HG02852 (cell line): ENCODE results near the gene ZNF282.
"Not testable (repeated sequence)": the region's sequence is repeated elsewhere in the genome, so short reads cannot be mapped to it uniquely, and the experiment has no call there.

Experiments
- ATAC-seq: cut with Tn5 transposase; IDR thresholded peaks from one replicate; pipeline ENCODE4 v1.9.1; 2021; ENCODE audit warnings: mild to moderate bottlenecking, moderate library complexity; ENCODE audit not compliant: unreplicated experiment

Gene ZNF282

GRCh38 chr7:149253665-149254064 is 58.3 kb downstream of the ZNF282 start:
- ATAC-seq = no peak

DNA sequence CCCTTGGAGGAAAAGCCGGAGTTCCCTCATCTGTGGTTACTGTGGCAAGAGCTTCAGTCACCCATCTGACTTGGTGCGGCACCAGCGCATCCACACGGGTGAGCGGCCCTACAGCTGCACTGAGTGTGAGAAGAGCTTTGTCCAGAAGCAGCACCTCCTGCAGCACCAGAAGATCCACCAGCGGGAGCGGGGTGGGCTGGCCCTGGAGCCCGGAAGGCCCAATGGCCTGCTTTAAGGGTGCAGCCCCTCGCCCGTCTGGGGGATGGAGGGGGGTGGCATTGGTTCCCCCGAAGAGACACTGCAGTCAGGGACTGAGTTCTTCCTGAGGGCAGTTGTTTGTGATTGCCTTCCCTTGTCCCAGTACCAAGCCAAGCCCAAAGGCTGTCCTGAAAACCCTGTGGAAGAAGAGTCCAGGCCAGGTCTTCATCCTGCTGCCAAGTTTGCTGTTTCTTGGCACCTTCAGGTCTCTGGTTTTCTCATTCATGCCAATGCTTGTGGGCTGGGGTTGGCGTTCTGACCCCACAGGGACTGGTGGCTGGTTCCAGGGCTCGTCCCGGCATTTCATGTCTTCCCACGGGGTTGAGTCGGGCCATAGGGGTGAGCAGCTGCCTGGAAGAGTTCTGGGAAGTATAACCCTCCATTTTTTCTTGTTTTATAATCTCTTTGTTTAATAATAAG is 59.0 kb downstream of the ZNF282 start:
- ATAC-seq = no peak

GRCh38 chr7:149255174-149255573 is 59.8 kb downstream of the ZNF282 start:
- no peak for ATAC-seq

DNA sequence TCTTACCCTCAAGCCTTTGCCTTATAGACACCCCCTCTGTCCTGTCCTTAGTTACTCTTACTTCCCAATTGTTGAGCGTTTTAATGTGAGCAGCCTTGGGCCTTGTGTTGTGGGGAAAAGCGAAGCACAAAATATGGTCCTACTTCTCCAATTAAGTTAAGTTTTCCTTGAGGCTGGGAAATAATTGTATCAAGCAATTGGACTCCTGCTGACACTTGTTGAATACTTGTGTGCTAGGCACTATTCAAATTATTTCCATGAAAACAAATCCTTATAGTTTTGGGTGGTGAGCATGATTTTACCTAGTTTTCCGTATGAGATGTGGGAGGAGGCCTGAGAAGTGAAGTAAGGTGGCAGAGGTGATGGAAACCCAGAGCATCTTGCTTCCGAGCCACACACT is 61.2 kb downstream of the ZNF282 start:
- no peak for ATAC-seq

- no peak for ATAC-seq
Measured at GRCh38 chr7:149257146-149257545, 61.8 kb downstream of the ZNF282 start.

- peak; percentile 10 for ATAC-seq
Measured at GRCh38 chr7:149261316-149261828, 66.0 kb downstream of the ZNF282 start.

DNA sequence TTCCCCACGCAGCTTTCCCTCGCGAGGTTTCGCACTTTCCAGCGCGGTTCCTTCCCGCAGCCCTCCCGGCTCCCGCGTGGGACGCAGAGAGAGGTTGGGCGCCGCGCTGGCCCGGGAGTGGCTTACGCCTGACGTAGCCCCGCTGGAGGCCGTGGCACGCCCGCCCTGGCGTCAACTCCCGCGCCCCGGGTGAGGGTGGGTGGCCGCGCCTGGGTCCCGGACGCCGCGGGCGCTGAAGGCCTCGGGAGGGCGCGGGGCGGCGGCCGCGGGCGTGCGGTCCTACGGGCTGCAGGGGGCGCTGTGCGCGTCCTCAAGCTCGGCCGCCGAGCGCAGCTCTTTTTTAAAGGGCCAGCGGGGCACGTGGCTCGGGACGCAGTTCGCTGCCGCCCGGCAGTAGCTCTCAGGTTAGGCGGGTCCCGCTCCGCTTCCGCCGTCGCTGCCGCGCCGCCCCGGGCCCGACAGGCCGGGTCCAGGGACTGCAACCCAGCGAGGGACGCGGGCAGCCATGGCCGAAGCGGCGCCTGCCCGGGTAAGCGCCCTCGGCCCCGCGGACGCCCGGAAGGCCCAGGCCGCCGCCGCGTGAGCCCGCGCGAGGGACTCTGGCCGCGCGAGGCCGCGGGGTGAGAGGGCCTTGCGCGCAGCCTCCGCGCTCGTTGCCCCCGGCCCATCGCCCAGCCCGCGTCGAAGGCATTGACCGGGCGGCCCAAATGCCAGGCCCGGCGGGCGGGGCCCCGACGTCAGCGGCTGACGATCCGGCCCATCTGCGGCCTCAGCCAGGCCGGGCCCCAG is 66.7 kb downstream of the ZNF282 start, which contains the start of gene ZNF783:
ZNF783 (plus strand) TSS at position 368 of the 789 bp plus-strand sequence; CDS start at position 506, 138 bp downstream.
- peak; percentile 86 for ATAC-seq

GRCh38 chr7:149266451-149266850 is 71.1 kb downstream of the ZNF282 start:
- no peak for ATAC-seq

DNA sequence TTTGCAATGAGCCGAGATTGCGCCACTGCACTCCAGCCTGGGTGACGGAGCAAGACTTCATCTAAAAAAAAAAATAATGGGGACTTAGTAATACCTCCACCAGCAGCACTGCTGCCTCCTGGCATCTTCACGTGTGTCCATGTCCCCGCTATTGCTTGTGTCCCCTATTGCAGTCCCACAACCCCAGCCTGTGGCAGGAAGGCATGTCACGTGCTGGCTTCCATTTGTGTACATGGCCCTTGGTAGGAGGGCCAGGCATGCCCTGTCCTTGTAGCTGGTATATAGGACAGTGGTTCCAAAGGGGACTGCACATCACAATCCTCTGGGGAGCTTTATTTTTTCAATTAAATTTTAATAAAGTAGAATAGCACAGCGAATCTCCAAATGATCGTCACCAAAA is 72.4 kb downstream of the ZNF282 start:
- ATAC-seq = no peak

DNA sequence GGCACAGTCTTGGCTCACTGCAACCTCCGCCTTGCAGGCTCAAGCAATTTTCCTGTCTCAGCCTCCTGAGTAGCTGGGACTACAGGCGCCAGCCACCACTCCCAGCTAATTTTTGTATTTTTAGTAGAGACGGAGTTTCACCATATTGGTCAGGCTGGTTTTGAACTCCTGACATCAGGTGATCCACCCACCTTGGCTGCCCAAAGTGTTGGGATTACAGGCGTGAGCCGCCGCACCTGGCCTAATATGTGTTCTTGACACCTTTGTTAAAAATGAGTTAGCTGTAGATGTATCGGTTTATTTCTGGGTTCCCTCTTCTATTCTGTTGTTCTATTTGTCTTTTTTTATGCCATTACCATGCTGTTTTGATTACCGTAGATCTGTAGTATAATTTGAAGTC is 79.1 kb downstream of the ZNF282 start:
- not testable (repeated sequence) for ATAC-seq
